ENCODE data around the gene EYA2. TPM values are rescaled to one million over a fixed set of nuclear protein-coding genes. Genes with fewer than 3 reads are reported as not detected.

EYA2 gene
- total and polyA plus RNA-seq, 4 donors, result 0.17 to 0.54 (median 0.23) TPM; not detected in 1

GRCh38 chr20:47095690-47096089 lies 201.0 kb downstream of the EYA2 start:
- Histone ChIP-seq H3K9ac (ENCODE audit: low read depth in 1 of 2, low read length in 2 of 2) (no peak overlapping the region), H3K9me3 (ENCODE audit: control insufficient read depth in 4 of 4, low read length in 3 of 4) (peaks cover 0 to 3% (median under 1%) of the 10 kb centered on the region in 4 donors), H3K36me3 (ENCODE audit: control insufficient read depth in 4 of 4, insufficient read depth in 3 of 4, low read depth in 1 of 4, low read length in 3 of 4) (peaks cover 0 to 3% (median 0%) of the 10 kb centered on the region in 4 donors), H3K27me3 (ENCODE audit: control insufficient read depth in 4 of 4, insufficient read depth in 4 of 4, low read length in 3 of 4) (peaks cover 0 to 2% (median 0%) of the 10 kb centered on the region in 4 donors), H3K27ac (ENCODE audit: low read depth in 1 of 2, low read length in 2 of 2) (no peak overlapping the region), H3K4me1 (ENCODE audit: control insufficient read depth in 4 of 4, insufficient read depth in 4 of 4, low read length in 3 of 4) (no peaks in the 10 kb centered on the region), H3K4me3 (ENCODE audit: low read depth in 1 of 3, low read length in 3 of 3) (no peak overlapping the region)
- TF ChIP-seq FOXA1 (IDR thresholded peaks at IDR 0.05) (no peak), HNF4A (conservative IDR thresholded peaks at IDR 0.05) (no peak), FOXA2 (IDR thresholded peaks at IDR 0.05) (no peak), EGR1 (IDR thresholded peaks at IDR 0.05; ENCODE audit: low read depth in 2 of 2) (no peak), CTCF (IDR thresholded peaks at IDR 0.05; ENCODE audit: low read depth, low read length, missing input control) (no peak), JUND (IDR thresholded peaks at IDR 0.05) (no peak), MAX (IDR thresholded peaks at IDR 0.05) (no peak), YY1 (IDR thresholded peaks at IDR 0.05) (no peak), ZBTB33 (IDR thresholded peaks at IDR 0.05) (no peak), GABPA (IDR thresholded peaks at IDR 0.05 in 1 of 2, conservative IDR thresholded peaks at IDR 0.05 in 1 of 2) (no peak), TAF1 (conservative IDR thresholded peaks at IDR 0.05) (no peak), NR2F2 (IDR thresholded peaks at IDR 0.05) (no peak), RAD21 (IDR thresholded peaks at IDR 0.05) (no peak), REST (IDR thresholded peaks at IDR 0.05) (no peak), RXRA (IDR thresholded peaks at IDR 0.05) (no peak), HNF4G (IDR thresholded peaks at IDR 0.05) (no peak), SP1 (IDR thresholded peaks at IDR 0.05) (no peak)
- no peak for DNase-seq (ENCODE audit: low spot score)
- WGBS, result 44% methylated on average over 1 of the region's 1 CpG
